Activated T-cell treated with anti-CD3 and anti-CD28 coated beads for 4 hours (primary cell): ENCODE measurements around the gene OR2T33.
"Not testable (repeated sequence)": the region's sequence is repeated elsewhere in the genome, so short reads cannot be mapped to it uniquely, and the experiment has no call there.

Experiments
- DNase-seq: peaks from one replicate; pipeline ENCODE4 v3.0.0-alpha.2; 2020

OR2T33 gene

GRCh38 chr1:248277876-248278275 lies at the start of gene OR2T33:
TSS of gene OR2T33 (minus strand) at chr1:248277976. CDS start at chr1:248273814, 4,162 bp downstream.
- DNase-seq, result no peak

GRCh38 chr1:248324468-248324867 lies 46.7 kb upstream of the OR2T33 start, which contains the start of gene OR2M7:
TSS of gene OR2M7 (minus strand) at chr1:248324568. CDS start at chr1:248324568, 0 bp downstream.
- DNase-seq, result no peak

- DNase-seq, result no peak
Observed at GRCh38 chr1:248316796-248317195, 39.0 kb upstream of the OR2T33 start.

- DNase-seq, result not testable (repeated sequence)
Observed at GRCh38 chr1:248306740-248307139, 29.0 kb upstream of the OR2T33 start.

GRCh38 chr1:248306103-248306502 lies 28.3 kb upstream of the OR2T33 start:
- no peak for DNase-seq

- DNase-seq, result not testable (repeated sequence)
Observed at GRCh38 chr1:248305672-248306071, 27.9 kb upstream of the OR2T33 start.

GRCh38 chr1:248303324-248303723 lies 25.5 kb upstream of the OR2T33 start, which contains the start of gene OR2T12:
TSS of gene OR2T12 (minus strand) at chr1:248303424. CDS start at chr1:248295578, 7,846 bp downstream.
- DNase-seq, result no peak

GRCh38 chr1:248288391-248288790 lies 10.6 kb upstream of the OR2T33 start:
- no peak for DNase-seq

GRCh38 chr1:248273225-248273624 lies 4.6 kb downstream of the OR2T33 start:
- DNase-seq, result not testable (repeated sequence)

GRCh38 chr1:248268178-248268577 lies 9.6 kb downstream of the OR2T33 start:
- DNase-seq, result no peak

- DNase-seq, result not testable (repeated sequence)
Observed at GRCh38 chr1:248259309-248259708, 18.5 kb downstream of the OR2T33 start.

GRCh38 chr1:248243204-248243603 lies 34.6 kb downstream of the OR2T33 start:
- DNase-seq, result no peak

GRCh38 chr1:248239478-248239877 lies 38.3 kb downstream of the OR2T33 start:
- no peak for DNase-seq

GRCh38 chr1:248231117-248231516 lies 46.7 kb downstream of the OR2T33 start, which contains the start of gene OR2M4:
TSS of gene OR2M4 (plus strand) at chr1:248231417. CDS start at chr1:248238929, 7,512 bp downstream.
- no peak for DNase-seq

GRCh38 chr1:248229360-248229908 lies 48.3 kb downstream of the OR2T33 start:
- no peak for DNase-seq

- no peak for DNase-seq
Observed at GRCh38 chr1:248225537-248225936, 52.2 kb downstream of the OR2T33 start.
